ENCODE measurements around the gene MYOCOS. TPM values are rescaled to one million over a fixed set of nuclear protein-coding genes. Genes with fewer than 3 reads are reported as not detected.
"Not testable (repeated sequence)": the region's sequence is repeated elsewhere in the genome, so short reads cannot be mapped to it uniquely, and the experiment has no call there.

MYOCOS gene
- total RNA-seq: under 1 TPM in 1 of 2 experiments, not detected in 1; 0.14 TPM

- no peak for DNase-seq
- Mint-ChIP-seq H3K9me3 (no peaks in the 10 kb centered on the region), H3K36me3 (no peaks in the 10 kb centered on the region), H3K4me1 (no peaks in the 10 kb centered on the region), H3K27me3 (peaks cover 5% of the 10 kb centered on the region), H3K4me3 (no peak within 1 kb of the TSS), H3K27ac (no peak within 1 kb of the TSS)
These were observed at the start of gene MYOCOS for GRCh38 chr1:171622152-171622462. Gene MYOCOS (plus strand): TSS chr1:171622243. CDS start chr1:171623884, 1,641 bp downstream.

GRCh38 chr1:171576144-171576543 is 45.9 kb upstream of the MYOCOS start:
- Mint-ChIP-seq H3K27ac (no peak overlapping the region), H3K4me1 (peaks cover 21% of the 10 kb centered on the region), H3K4me3 (no peak overlapping the region), H3K27me3 (no peaks in the 10 kb centered on the region), H3K9me3 (no peaks in the 10 kb centered on the region), H3K36me3 (peaks cover 25% of the 10 kb centered on the region)
- no peak for DNase-seq

- H3K36me3 Mint-ChIP-seq: peaks cover 25% of the 10 kb centered on the region
- no peak overlapping the region for H3K4me3 Mint-ChIP-seq
- no peak for DNase-seq
- H3K4me1 Mint-ChIP-seq: peaks cover 32% of the 10 kb centered on the region
- peak overlapping the region; percentile 63 for H3K27ac Mint-ChIP-seq
- H3K27me3 Mint-ChIP-seq: no peaks in the 10 kb centered on the region
- H3K9me3 Mint-ChIP-seq: no peaks in the 10 kb centered on the region
These were observed 40.8 kb upstream of the MYOCOS start for GRCh38 chr1:171581226-171581625.

- Mint-ChIP-seq H3K4me1 (peaks cover 32% of the 10 kb centered on the region), H3K36me3 (peaks cover 28% of the 10 kb centered on the region), H3K27ac (peak overlapping the region; percentile 32), H3K4me3 (no peak overlapping the region), H3K9me3 (no peaks in the 10 kb centered on the region), H3K27me3 (no peaks in the 10 kb centered on the region)
- no peak for DNase-seq
These were observed 40.3 kb upstream of the MYOCOS start for GRCh38 chr1:171581766-171582165.

- Mint-ChIP-seq H3K9me3 (no peaks in the 10 kb centered on the region), H3K27me3 (no peaks in the 10 kb centered on the region), H3K27ac (no peak overlapping the region), H3K36me3 (peaks cover 28% of the 10 kb centered on the region), H3K4me1 (peaks cover 32% of the 10 kb centered on the region), H3K4me3 (no peak overlapping the region)
- no peak for DNase-seq
These were observed 39.5 kb upstream of the MYOCOS start for GRCh38 chr1:171582589-171582988.

- no peak overlapping the region for H3K4me3 Mint-ChIP-seq
- no peaks in the 10 kb centered on the region for H3K9me3 Mint-ChIP-seq
- H3K27me3 Mint-ChIP-seq: no peaks in the 10 kb centered on the region
- DNase-seq: no peak
- peaks cover 35% of the 10 kb centered on the region for H3K4me1 Mint-ChIP-seq
- peaks cover 27% of the 10 kb centered on the region for H3K36me3 Mint-ChIP-seq
- peak overlapping the region; percentile 26 for H3K27ac Mint-ChIP-seq
These were observed 38.3 kb upstream of the MYOCOS start for GRCh38 chr1:171583591-171584201.

GRCh38 chr1:171585715-171586114 is 36.3 kb upstream of the MYOCOS start:
- peaks cover 33% of the 10 kb centered on the region for H3K36me3 Mint-ChIP-seq
- peak overlapping the region; percentile 43 for H3K27ac Mint-ChIP-seq

GRCh38 chr1:171588230-171588629 is 33.8 kb upstream of the MYOCOS start:
- H3K9me3 Mint-ChIP-seq: no peaks in the 10 kb centered on the region
- no peaks in the 10 kb centered on the region for H3K27me3 Mint-ChIP-seq
- H3K4me1 Mint-ChIP-seq: peaks cover 18% of the 10 kb centered on the region
- DNase-seq: no peak
- H3K4me3 Mint-ChIP-seq: no peak overlapping the region
- H3K27ac Mint-ChIP-seq: no peak overlapping the region
- peaks cover 52% of the 10 kb centered on the region for H3K36me3 Mint-ChIP-seq

More at GRCh38 chr1:171585715-171586114, 36.3 kb upstream of the MYOCOS start:
- Mint-ChIP-seq H3K4me3 (no peak overlapping the region), H3K9me3 (no peaks in the 10 kb centered on the region), H3K4me1 (peaks cover 34% of the 10 kb centered on the region), H3K27me3 (no peaks in the 10 kb centered on the region)
- no peak for DNase-seq

- Mint-ChIP-seq H3K36me3 (peaks cover 52% of the 10 kb centered on the region), H3K4me3 (no peak overlapping the region), H3K9me3 (no peaks in the 10 kb centered on the region), H3K27me3 (no peaks in the 10 kb centered on the region), H3K4me1 (peaks cover 20% of the 10 kb centered on the region), H3K27ac (peak overlapping the region; percentile 54)
- no peak for DNase-seq
These were observed 32.0 kb upstream of the MYOCOS start for GRCh38 chr1:171590022-171590421.

- Mint-ChIP-seq H3K27me3 (no peaks in the 10 kb centered on the region), H3K36me3 (peaks cover 36% of the 10 kb centered on the region), H3K4me3 (no peak overlapping the region), H3K9me3 (no peaks in the 10 kb centered on the region), H3K4me1 (peaks cover 6% of the 10 kb centered on the region), H3K27ac (peak overlapping the region; percentile 21)
- DNase-seq: no peak
These were observed 26.7 kb upstream of the MYOCOS start for GRCh38 chr1:171595324-171595723.

GRCh38 chr1:171596119-171596518 is 25.9 kb upstream of the MYOCOS start:
- no peak for DNase-seq
- Mint-ChIP-seq H3K36me3 (peaks cover 29% of the 10 kb centered on the region), H3K27me3 (no peaks in the 10 kb centered on the region), H3K4me1 (peaks cover 6% of the 10 kb centered on the region), H3K4me3 (no peak overlapping the region), H3K9me3 (no peaks in the 10 kb centered on the region), H3K27ac (no peak overlapping the region)

- no peaks in the 10 kb centered on the region for H3K9me3 Mint-ChIP-seq
- no peak overlapping the region for H3K4me3 Mint-ChIP-seq
- H3K4me1 Mint-ChIP-seq: peaks cover 9% of the 10 kb centered on the region
- peaks cover 23% of the 10 kb centered on the region for H3K36me3 Mint-ChIP-seq
- no peak for DNase-seq
- no peaks in the 10 kb centered on the region for H3K27me3 Mint-ChIP-seq
- H3K27ac Mint-ChIP-seq: peak overlapping the region; percentile 15
These were observed 25.3 kb upstream of the MYOCOS start for GRCh38 chr1:171596705-171597104.

- peaks cover 9% of the 10 kb centered on the region for H3K4me1 Mint-ChIP-seq
- no peak overlapping the region for H3K4me3 Mint-ChIP-seq
- H3K9me3 Mint-ChIP-seq: no peaks in the 10 kb centered on the region
- H3K27ac Mint-ChIP-seq: no peak overlapping the region
- H3K36me3 Mint-ChIP-seq: peaks cover 21% of the 10 kb centered on the region
- H3K27me3 Mint-ChIP-seq: no peaks in the 10 kb centered on the region
- DNase-seq: no peak
These were observed 24.8 kb upstream of the MYOCOS start for GRCh38 chr1:171597203-171597602.

GRCh38 chr1:171600310-171600709 is 21.7 kb upstream of the MYOCOS start:
- H3K9me3 Mint-ChIP-seq: not testable (repeated sequence)

GRCh38 chr1:171600862-171601261 is 21.2 kb upstream of the MYOCOS start:
- peaks cover 5% of the 10 kb centered on the region for H3K4me1 Mint-ChIP-seq
- no peak for DNase-seq
- H3K27ac Mint-ChIP-seq: no peak overlapping the region

More at GRCh38 chr1:171600310-171600709, 21.7 kb upstream of the MYOCOS start:
- not testable (repeated sequence) for H3K27me3 Mint-ChIP-seq, H3K4me1 Mint-ChIP-seq, DNase-seq, H3K27ac Mint-ChIP-seq, H3K4me3 Mint-ChIP-seq
- H3K36me3 Mint-ChIP-seq: peaks cover 11% of the 10 kb centered on the region

GRCh38 chr1:171603042-171603441 is 19.0 kb upstream of the MYOCOS start:
- not testable (repeated sequence) for H3K27ac Mint-ChIP-seq, H3K36me3 Mint-ChIP-seq, H3K9me3 Mint-ChIP-seq, H3K4me1 Mint-ChIP-seq, H3K27me3 Mint-ChIP-seq, DNase-seq, H3K4me3 Mint-ChIP-seq

More at GRCh38 chr1:171600862-171601261, 21.2 kb upstream of the MYOCOS start:
- H3K36me3 Mint-ChIP-seq: peaks cover 11% of the 10 kb centered on the region
- no peak overlapping the region for H3K4me3 Mint-ChIP-seq
- no peaks in the 10 kb centered on the region for H3K27me3 Mint-ChIP-seq
- H3K9me3 Mint-ChIP-seq: no peaks in the 10 kb centered on the region
